ENCODE measurements around the gene TGFBRAP1. TPM values are rescaled to one million over a fixed set of nuclear protein-coding genes. Genes with fewer than 3 reads are reported as not detected.
"Not testable (repeated sequence)": the region's sequence is repeated elsewhere in the genome, so short reads cannot be mapped to it uniquely, and the experiment has no call there.

Gene TGFBRAP1
- total and polyA plus RNA-seq, 2 donors: 12.1 to 13.9 TPM

GRCh38 chr2:105337122-105338019 lies 7.8 kb upstream of the TGFBRAP1 start, which contains the start of gene C2orf49:
Gene C2orf49 (plus strand): TSS chr2:105337540. CDS start chr2:105337588, 48 bp downstream.
- Histone ChIP-seq H3K27ac (ENCODE audit: low read depth) (peak within 1 kb of the TSS; percentile 89), H3K4me3 (ENCODE audit: low read depth, low read length) (peak within 1 kb of the TSS; percentile 92), H3K36me3 (ENCODE audit: insufficient read depth) (no peaks in the 10 kb centered on the region), H3K4me1 (ENCODE audit: insufficient read depth) (peaks cover 2% of the 10 kb centered on the region)
- peak; percentile 90 for DNase-seq (ENCODE audit: extremely low spot score)
- under 1% methylated on average over 58 of the region's 58 CpGs for WGBS

GRCh38 chr2:105336786-105337121 lies 7.2 kb upstream of the TGFBRAP1 start:
- peak overlapping the region; percentile 89 for H3K27ac ChIP-seq (ENCODE audit: low read depth)
- peaks cover 2% of the 10 kb centered on the region for H3K4me1 ChIP-seq (ENCODE audit: insufficient read depth)
- 3% methylated on average over 7 of the region's 7 CpGs for WGBS
- H3K36me3 ChIP-seq (ENCODE audit: insufficient read depth): no peaks in the 10 kb centered on the region
- DNase-seq (ENCODE audit: extremely low spot score): no peak
- peak overlapping the region; percentile 92 for H3K4me3 ChIP-seq (ENCODE audit: low read depth, low read length)

DNA sequence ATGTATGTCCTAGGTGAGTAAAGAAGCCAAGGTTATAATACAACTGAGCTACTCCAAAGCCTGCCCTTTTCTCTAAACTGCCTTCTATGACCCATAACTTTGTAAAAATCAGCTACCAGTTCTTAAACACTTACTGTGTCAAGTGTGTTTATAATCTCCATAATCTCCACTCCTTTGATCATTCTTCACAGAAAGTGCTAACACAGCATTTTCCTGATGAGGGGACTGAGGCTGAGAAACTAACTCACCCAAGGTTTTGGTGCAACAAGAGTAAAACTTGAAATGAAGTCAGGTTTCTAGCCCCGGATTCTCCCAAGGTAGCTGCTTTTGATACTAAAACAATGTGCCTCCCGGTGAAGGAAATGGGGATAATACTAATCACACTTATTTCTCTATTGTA lies 5.9 kb upstream of the TGFBRAP1 start:
- WGBS: 91% methylated on average over 2 of the region's 2 CpGs
- DNase-seq (ENCODE audit: extremely low spot score): no peak
- no peak overlapping the region for H3K27ac ChIP-seq (ENCODE audit: low read depth)
- no peaks in the 10 kb centered on the region for H3K36me3 ChIP-seq (ENCODE audit: insufficient read depth)
- peaks cover 2% of the 10 kb centered on the region for H3K4me1 ChIP-seq (ENCODE audit: insufficient read depth)
- no peak overlapping the region for H3K4me3 ChIP-seq (ENCODE audit: low read depth, low read length)

DNA sequence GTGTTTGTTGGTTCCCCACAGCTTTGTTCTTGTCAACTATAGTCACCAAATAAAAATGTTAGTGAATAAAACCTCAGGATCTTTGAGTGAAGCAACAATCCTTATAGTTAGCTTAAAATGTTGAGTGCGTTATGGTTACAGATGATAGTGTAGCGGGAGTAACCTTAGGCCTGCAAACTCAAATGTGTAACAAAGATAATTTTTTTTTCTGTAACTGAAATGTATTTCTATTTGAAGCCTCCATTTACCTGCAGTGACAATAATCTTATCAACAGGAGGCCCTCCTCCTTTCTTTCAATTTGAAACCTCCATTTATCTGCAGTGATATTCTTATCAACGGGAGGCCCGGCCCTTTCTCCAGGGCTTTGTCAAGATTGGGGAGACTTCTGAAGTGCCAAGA lies 4.7 kb upstream of the TGFBRAP1 start:
- WGBS: 92% methylated on average over 4 of the region's 4 CpGs
- no peaks in the 10 kb centered on the region for H3K36me3 ChIP-seq (ENCODE audit: insufficient read depth)
- no peak overlapping the region for H3K27ac ChIP-seq (ENCODE audit: low read depth)
- H3K4me1 ChIP-seq (ENCODE audit: insufficient read depth): peaks cover 4% of the 10 kb centered on the region
- no peak overlapping the region for H3K4me3 ChIP-seq (ENCODE audit: low read depth, low read length)
- no peak for DNase-seq (ENCODE audit: extremely low spot score)

DNA sequence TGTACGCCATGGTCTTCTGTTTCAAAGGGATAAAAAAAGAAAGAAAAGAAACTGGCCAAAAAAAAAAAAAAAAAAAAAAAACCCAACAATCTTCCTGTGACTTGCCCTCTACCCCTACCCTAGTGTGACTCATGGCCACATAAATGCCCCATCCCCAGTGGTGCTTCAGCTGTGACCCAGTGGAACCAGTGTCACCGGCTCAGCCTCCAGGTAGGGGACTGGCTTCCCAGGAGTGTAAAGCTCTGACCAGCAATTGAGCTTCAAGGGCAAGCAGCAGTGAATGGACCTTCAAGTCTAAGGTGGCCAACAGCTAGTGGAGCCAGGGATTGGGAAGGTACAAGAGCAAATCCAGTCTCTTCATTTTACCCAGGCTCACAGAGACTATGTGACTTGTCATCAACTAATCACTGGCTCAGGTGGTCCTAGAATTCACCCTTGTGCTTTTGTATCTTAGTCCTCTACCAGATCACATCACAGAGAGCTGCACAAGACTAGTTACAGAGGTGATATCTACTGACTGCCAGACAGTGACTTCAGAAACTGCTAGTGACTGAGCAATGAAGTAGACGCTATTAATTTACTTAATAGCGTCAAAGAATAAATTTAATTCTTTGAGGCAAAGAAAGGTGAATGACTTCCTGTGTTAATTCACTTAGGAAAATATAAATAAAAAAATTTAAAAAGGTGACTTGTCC lies 1.3 kb upstream of the TGFBRAP1 start:
- 95% methylated on average over 4 of the region's 4 CpGs for WGBS
- DNase-seq (ENCODE audit: extremely low spot score): no peak
- no peak overlapping the region for H3K27ac ChIP-seq (ENCODE audit: low read depth)
- peaks cover 4% of the 10 kb centered on the region for H3K4me1 ChIP-seq (ENCODE audit: insufficient read depth)
- H3K4me3 ChIP-seq (ENCODE audit: low read depth, low read length): no peak overlapping the region
- H3K36me3 ChIP-seq (ENCODE audit: insufficient read depth): no peaks in the 10 kb centered on the region

DNA sequence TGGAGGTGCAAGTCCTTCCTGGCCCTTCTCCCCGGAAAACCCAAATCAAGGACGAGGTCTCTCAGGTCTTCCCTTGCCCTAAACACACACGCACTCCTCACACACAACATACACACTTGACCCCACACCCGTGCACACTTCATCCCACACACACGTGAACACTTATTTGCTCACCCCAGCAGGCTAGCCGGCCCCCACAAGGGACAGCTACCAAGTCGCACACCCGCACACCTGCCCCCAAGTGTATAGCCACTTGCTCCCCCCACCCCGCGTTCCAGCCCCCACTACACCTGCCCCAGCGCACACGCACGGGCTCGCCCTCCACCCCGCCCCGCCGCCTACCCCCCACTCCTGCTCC lies 359 bp downstream of the TGFBRAP1 start:
- Histone ChIP-seq H3K4me1 (ENCODE audit: insufficient read depth) (peaks cover 4% of the 10 kb centered on the region), H3K4me3 (ENCODE audit: low read depth, low read length) (peak overlapping the region; percentile 94), H3K27ac (ENCODE audit: low read depth) (peak overlapping the region; percentile 53), H3K36me3 (ENCODE audit: insufficient read depth) (no peaks in the 10 kb centered on the region)
- DNase-seq (ENCODE audit: extremely low spot score): no peak
- WGBS: under 1% methylated on average over 17 of the region's 17 CpGs

- 41% methylated on average over 16 of the region's 16 CpGs for WGBS
- DNase-seq (ENCODE audit: extremely low spot score): no peak
- peak overlapping the region; percentile 94 for H3K4me3 ChIP-seq (ENCODE audit: low read depth, low read length)
- no peaks in the 10 kb centered on the region for H3K36me3 ChIP-seq (ENCODE audit: insufficient read depth)
- H3K27ac ChIP-seq (ENCODE audit: low read depth): peak overlapping the region; percentile 53
- peaks cover 4% of the 10 kb centered on the region for H3K4me1 ChIP-seq (ENCODE audit: insufficient read depth)
These were observed 996 bp downstream of the TGFBRAP1 start for GRCh38 chr2:105328281-105329196.

- no peaks in the 10 kb centered on the region for H3K36me3 ChIP-seq (ENCODE audit: insufficient read depth)
- peaks cover 4% of the 10 kb centered on the region for H3K4me1 ChIP-seq (ENCODE audit: insufficient read depth)
- no peak overlapping the region for H3K27ac ChIP-seq (ENCODE audit: low read depth)
- 88% methylated on average over 2 of the region's 2 CpGs for WGBS
- H3K4me3 ChIP-seq (ENCODE audit: low read depth, low read length): no peak overlapping the region
- no peak for DNase-seq (ENCODE audit: extremely low spot score)
These were observed 1.8 kb downstream of the TGFBRAP1 start for GRCh38 chr2:105327690-105328089.

- H3K4me3 ChIP-seq (ENCODE audit: low read depth, low read length); H3K4me1 ChIP-seq (ENCODE audit: insufficient read depth); DNase-seq (ENCODE audit: extremely low spot score); H3K36me3 ChIP-seq (ENCODE audit: insufficient read depth); H3K27ac ChIP-seq (ENCODE audit: low read depth): not testable (repeated sequence)
- WGBS: 88% methylated on average over 3 of the region's 3 CpGs
These were observed 2.3 kb downstream of the TGFBRAP1 start for GRCh38 chr2:105327271-105327670.

GRCh38 chr2:105325389-105325963 lies 4.1 kb downstream of the TGFBRAP1 start:
- peaks cover 6% of the 10 kb centered on the region for H3K4me1 ChIP-seq (ENCODE audit: insufficient read depth)
- WGBS: 62% methylated on average over 3 of the region's 3 CpGs
- H3K36me3 ChIP-seq (ENCODE audit: insufficient read depth): no peaks in the 10 kb centered on the region
- no peak for DNase-seq (ENCODE audit: extremely low spot score)
- no peak overlapping the region for H3K27ac ChIP-seq (ENCODE audit: low read depth)
- H3K4me3 ChIP-seq (ENCODE audit: low read depth, low read length): no peak overlapping the region

- H3K36me3 ChIP-seq (ENCODE audit: insufficient read depth): no peaks in the 10 kb centered on the region
- no peak overlapping the region for H3K27ac ChIP-seq (ENCODE audit: low read depth)
- no peak for DNase-seq (ENCODE audit: extremely low spot score)
- 68% methylated on average over 4 of the region's 4 CpGs for WGBS
- no peak overlapping the region for H3K4me3 ChIP-seq (ENCODE audit: low read depth, low read length)
- H3K4me1 ChIP-seq (ENCODE audit: insufficient read depth): peaks cover 4% of the 10 kb centered on the region
These were observed 4.8 kb downstream of the TGFBRAP1 start for GRCh38 chr2:105324732-105325131.

DNA sequence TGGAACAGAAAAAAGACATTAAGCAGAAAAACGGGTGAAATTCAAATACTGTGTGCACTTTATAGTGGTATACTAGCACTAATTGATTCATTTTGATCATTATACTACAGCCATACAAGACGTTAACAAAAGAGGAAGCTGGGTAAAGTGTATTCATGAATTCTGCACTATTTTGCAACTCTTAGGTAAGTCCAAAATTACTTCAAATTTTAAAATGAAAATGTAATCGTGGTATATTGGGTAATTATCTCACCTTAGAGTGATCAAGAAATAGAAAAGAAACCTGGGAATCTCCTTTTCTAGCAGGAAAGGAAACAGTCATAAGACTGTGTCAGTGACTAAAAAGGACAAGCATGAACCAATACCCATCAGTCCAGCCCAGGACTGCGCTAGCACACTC lies 5.4 kb downstream of the TGFBRAP1 start:
- no peak for DNase-seq (ENCODE audit: extremely low spot score)
- no peaks in the 10 kb centered on the region for H3K36me3 ChIP-seq (ENCODE audit: insufficient read depth)
- 87% methylated on average over 4 of the region's 4 CpGs for WGBS
- no peak overlapping the region for H3K27ac ChIP-seq (ENCODE audit: low read depth)
- no peak overlapping the region for H3K4me3 ChIP-seq (ENCODE audit: low read depth, low read length)
- peaks cover 4% of the 10 kb centered on the region for H3K4me1 ChIP-seq (ENCODE audit: insufficient read depth)

GRCh38 chr2:105323111-105323510 lies 6.4 kb downstream of the TGFBRAP1 start:
- Histone ChIP-seq H3K4me1 (ENCODE audit: insufficient read depth) (peaks cover 2% of the 10 kb centered on the region), H3K4me3 (ENCODE audit: low read depth, low read length) (no peak overlapping the region), H3K36me3 (ENCODE audit: insufficient read depth) (no peaks in the 10 kb centered on the region), H3K27ac (ENCODE audit: low read depth) (no peak overlapping the region)
- no peak for DNase-seq (ENCODE audit: extremely low spot score)
- WGBS: 84% methylated on average over 5 of the region's 5 CpGs

All from urinary bladder (tissue), 4 donors.